GM23338 (cell line): ENCODE data around the gene SRPK1. TPM values are rescaled to one million over a fixed set of nuclear protein-coding genes. Genes with fewer than 3 reads are reported as not detected.

Experiments
- ATAC-seq: fragments of 200-7000 bp; cut with Tn5 transposase; 3 replicates; pipeline ENCODE4 v1.9.1; 2020
- DNase-seq: peaks from one replicate; pipeline ENCODE4 v3.0.0-alpha.2; 2015; ENCODE audit warnings: low spot score
- H2AFZ ChIP-seq: fragments of 200-600 bp; sonication (generic); 2 replicates; pipeline ENCODE4 v1.8.0; 2016; ENCODE audit warnings: antibody characterized with exemption, mild to moderate bottlenecking, moderate library complexity
- H3F3A ChIP-seq: fragments of 200-600 bp; sonication (generic); replicated peaks from 2 replicates; pipeline ENCODE4 v1.8.0; 2017; ENCODE audit warnings: antibody characterized with exemption, mixed run types, low read depth
- H3K27ac ChIP-seq: fragments of 200-600 bp; sonication (generic); 2 replicates; pipeline ENCODE4 v1.6.1; 2016; ENCODE audit warnings: low read depth
- H3K27me3 ChIP-seq: fragments of 200-600 bp; sonication (generic); 2 replicates; pipeline ENCODE4 v1.8.0; 2016; ENCODE audit warnings: mild to moderate bottlenecking, mixed run types, moderate library complexity; ENCODE audit not compliant: insufficient read depth
- H3K36me3 ChIP-seq: fragments of 200-600 bp; sonication (generic); 2 replicates; pipeline ENCODE4 v1.8.0; 2016; ENCODE audit warnings: mild to moderate bottlenecking; ENCODE audit not compliant: insufficient read depth
- H3K4me1 ChIP-seq: fragments of 200-600 bp; sonication (generic); 2 replicates; pipeline ENCODE4 v1.8.0; 2016; ENCODE audit warnings: mild to moderate bottlenecking, moderate library complexity; ENCODE audit not compliant: insufficient read depth
- H3K4me2 ChIP-seq: fragments of 200-600 bp; sonication (generic); 2 replicates; pipeline ENCODE4 v1.7.1; 2017; ENCODE audit warnings: mixed run types
- H3K4me3 ChIP-seq: fragments of 200-600 bp; sonication (generic); 2 replicates; pipeline ENCODE4 v1.6.1; 2016; ENCODE audit warnings: mixed run types
- H3K79me2 ChIP-seq: fragments of 200-600 bp; sonication (generic); replicated peaks from 2 replicates; pipeline ENCODE4 v1.8.0; 2017; ENCODE audit warnings: mild to moderate bottlenecking; ENCODE audit not compliant: insufficient read depth
- H3K9me2 ChIP-seq: fragments of 200-600 bp; sonication (generic); 2 replicates; pipeline ENCODE4 v1.8.0; 2017; ENCODE audit not compliant: insufficient read depth
- H4K20me1 ChIP-seq: fragments of 200-600 bp; sonication (generic); replicated peaks from 2 replicates; pipeline ENCODE4 v1.8.0; 2017; ENCODE audit warnings: mild to moderate bottlenecking; ENCODE audit not compliant: insufficient read depth
- H3K27ac Mint-ChIP-seq: 2 replicates; pipeline ENCODE4 v1.8.0; 2020; ENCODE audit warnings: inconsistent platforms, mild to moderate bottlenecking, moderate library complexity, mixed read lengths
- H3K27me3 Mint-ChIP-seq: 3 replicates; pipeline ENCODE4 v1.8.0; 2022; ENCODE audit warnings: low read depth, mild to moderate bottlenecking, moderate library complexity, mixed read lengths, inconsistent platforms; ENCODE audit not compliant: insufficient read depth, poor library complexity
- H3K36me3 Mint-ChIP-seq: 3 replicates; pipeline ENCODE4 v1.8.0; 2021; ENCODE audit warnings: low read depth, mild to moderate bottlenecking, inconsistent platforms, moderate library complexity, mixed read lengths
- H3K4me1 Mint-ChIP-seq: 3 replicates; pipeline ENCODE4 v1.8.0; 2020; ENCODE audit warnings: mild to moderate bottlenecking, inconsistent platforms, mixed read lengths
- H3K4me3 Mint-ChIP-seq: 3 replicates; pipeline ENCODE4 v1.8.0; 2021; ENCODE audit warnings: moderate library complexity, mild to moderate bottlenecking, inconsistent platforms, mixed read lengths
- H3K9me3 Mint-ChIP-seq: 3 replicates; pipeline ENCODE4 v1.8.0; 2020; ENCODE audit warnings: moderate library complexity, mild to moderate bottlenecking, inconsistent platforms, mixed read lengths
- CREB1 ChIP-seq: fragments of 250-450 bp; sonication (Bioruptor Pico); IDR thresholded peaks from 2 replicates; pipeline ENCODE4 v1.5.0; 2020; ENCODE audit warnings: low read depth, mild to moderate bottlenecking, moderate library complexity
- CTCF ChIP-seq, 2 experiments: fragments of 200-600 bp in 1 of 2; sonication (generic) in 1 of 2; conservative IDR thresholded peaks; 2 replicates each; pipeline versions ENCODE4 v1.5.1 to v1.6.1; 2016 to 2017; ENCODE audit warnings: antibody characterized with exemption in 2 of 2, low read depth in 2 of 2, mild to moderate bottlenecking in 2 of 2, moderate library complexity in 1 of 2
- ETS1 ChIP-seq: IDR thresholded peaks from 2 replicates; pipeline ENCODE4 v1.6.1; 2016; ENCODE audit warnings: antibody characterized with exemption
- EZH2 ChIP-seq: fragments of 200-600 bp; sonication (generic); IDR thresholded peaks from one replicate; pipeline ENCODE4 v1.8.0; 2017; ENCODE audit warnings: antibody characterized with exemption, mild to moderate bottlenecking, low read depth; ENCODE audit not compliant: unreplicated experiment
- EZH2phosphoT487 ChIP-seq: fragments of 200-600 bp; sonication (generic); IDR thresholded peaks from one replicate; pipeline ENCODE4 v1.8.1; 2018; ENCODE audit warnings: antibody characterized with exemption; ENCODE audit not compliant: unreplicated experiment
- JUNB ChIP-seq: IDR thresholded peaks from one replicate; pipeline ENCODE4 v1.6.1; 2016; ENCODE audit warnings: antibody characterized with exemption; ENCODE audit not compliant: unreplicated experiment
- NANOG ChIP-seq: IDR thresholded peaks from 2 replicates; pipeline ENCODE4 v1.6.1; 2016; ENCODE audit warnings: antibody characterized with exemption, borderline replicate concordance
- POLR2AphosphoS5 ChIP-seq: IDR thresholded peaks from 2 replicates; pipeline ENCODE4 v1.6.1; 2016; ENCODE audit warnings: antibody characterized with exemption, low read depth
- REST ChIP-seq: IDR thresholded peaks from one replicate; pipeline ENCODE4 v1.6.1; 2018; ENCODE audit warnings: antibody characterized with exemption; ENCODE audit not compliant: unreplicated experiment
- STAT1 ChIP-seq: IDR thresholded peaks from one replicate; pipeline ENCODE4 v1.6.1; 2016; ENCODE audit warnings: antibody characterized with exemption; ENCODE audit not compliant: unreplicated experiment
- ZNF331 ChIP-seq: fragments of 250-450 bp; sonication (Bioruptor Pico); IDR thresholded peaks from 2 replicates; pipeline ENCODE4 v1.5.0; 2020; ENCODE audit warnings: low read depth, mild to moderate bottlenecking, moderate library complexity
- ZNF462 ChIP-seq: fragments of 250-450 bp; sonication (Bioruptor Pico); IDR thresholded peaks from 2 replicates; pipeline ENCODE4 v1.5.0; 2020; ENCODE audit warnings: mild to moderate bottlenecking, moderate library complexity
- polyA plus RNA-seq: library from polyadenylated mRNA; unstranded; fragments of >200 nt; fragmentation: Nextera tagmentation; extraction: Ambion mirVana; gene quantifications from 2 replicates; pipeline ENCODE4 v1.2.1, GENCODE V29; 2016
- total RNA-seq: library from RNA; depleted of rRNA; stranded (reverse); fragments of >200 nt; shearing (Covaris generic); gene quantifications from 2 replicates; pipeline ENCODE4 v1.2.3, GENCODE V29; 2014

Gene SRPK1
- total and polyA plus RNA-seq, 2 experiments from 2014 or later = 175 to 202 TPM

- H3K79me2 ChIP-seq = peaks cover 100% of the 10 kb centered on the region
- TF ChIP-seq NANOG (no peak), ZNF331 (CRISPR knock-in tag) (no peak), EZH2phosphoT487 (no peak), JUNB (no peak), REST (no peak), ZNF462 (CRISPR knock-in tag) (no peak), EZH2 (no peak), CTCF (conservative IDR thresholded peaks at IDR 0.05; ENCODE audit: low read depth in 2 of 2) (no peak), CREB1 (CRISPR knock-in tag) (no peak), STAT1 (no peak), ETS1 (no peak), POLR2AphosphoS5 (no peak)
- no peaks in the 10 kb centered on the region for H3K27me3 ChIP-seq
- H3K4me3 ChIP-seq = no peak overlapping the region
- Mint-ChIP-seq H3K4me3 (no peak overlapping the region), H3K36me3 (peaks cover 91% of the 10 kb centered on the region), H3K4me1 (no peaks in the 10 kb centered on the region), H3K27me3 (peaks cover 12% of the 10 kb centered on the region), H3K27ac (no peak overlapping the region), H3K9me3 (peaks cover 46% of the 10 kb centered on the region)
- H3K9me2 ChIP-seq = 0 out of 2 replicates have a peak, but pooled peaks cover 3% of the 10 kb centered on the region
- peaks cover 45% of the 10 kb centered on the region for H3K36me3 ChIP-seq
- H3F3A ChIP-seq = no peaks in the 10 kb centered on the region; the same call in 1 of the 2 replicates
- H3K27ac ChIP-seq = no peak overlapping the region
- peaks cover 44% of the 10 kb centered on the region for H4K20me1 ChIP-seq
- DNase-seq = no peak
- no peak overlapping the region for H3K4me2 ChIP-seq
- ATAC-seq = no peak
- H2AFZ ChIP-seq = no peak overlapping the region
- peaks cover 3% of the 10 kb centered on the region; the same call in 1 of the 2 replicates for H3K4me1 ChIP-seq
Observed at GRCh38 chr6:35911871-35912653, 8.8 kb downstream of the SRPK1 start.
